ENCODE data around the gene ITPR2. TPM values are rescaled to one million over a fixed set of nuclear protein-coding genes. Genes with fewer than 3 reads are reported as not detected.

Gene ITPR2
- total and polyA plus RNA-seq, 2 of the 8 experiments (the other 6 are each of a cell fraction or from before 2014, with no cell fraction given), result 4.1 to 48.3 TPM

DNA sequence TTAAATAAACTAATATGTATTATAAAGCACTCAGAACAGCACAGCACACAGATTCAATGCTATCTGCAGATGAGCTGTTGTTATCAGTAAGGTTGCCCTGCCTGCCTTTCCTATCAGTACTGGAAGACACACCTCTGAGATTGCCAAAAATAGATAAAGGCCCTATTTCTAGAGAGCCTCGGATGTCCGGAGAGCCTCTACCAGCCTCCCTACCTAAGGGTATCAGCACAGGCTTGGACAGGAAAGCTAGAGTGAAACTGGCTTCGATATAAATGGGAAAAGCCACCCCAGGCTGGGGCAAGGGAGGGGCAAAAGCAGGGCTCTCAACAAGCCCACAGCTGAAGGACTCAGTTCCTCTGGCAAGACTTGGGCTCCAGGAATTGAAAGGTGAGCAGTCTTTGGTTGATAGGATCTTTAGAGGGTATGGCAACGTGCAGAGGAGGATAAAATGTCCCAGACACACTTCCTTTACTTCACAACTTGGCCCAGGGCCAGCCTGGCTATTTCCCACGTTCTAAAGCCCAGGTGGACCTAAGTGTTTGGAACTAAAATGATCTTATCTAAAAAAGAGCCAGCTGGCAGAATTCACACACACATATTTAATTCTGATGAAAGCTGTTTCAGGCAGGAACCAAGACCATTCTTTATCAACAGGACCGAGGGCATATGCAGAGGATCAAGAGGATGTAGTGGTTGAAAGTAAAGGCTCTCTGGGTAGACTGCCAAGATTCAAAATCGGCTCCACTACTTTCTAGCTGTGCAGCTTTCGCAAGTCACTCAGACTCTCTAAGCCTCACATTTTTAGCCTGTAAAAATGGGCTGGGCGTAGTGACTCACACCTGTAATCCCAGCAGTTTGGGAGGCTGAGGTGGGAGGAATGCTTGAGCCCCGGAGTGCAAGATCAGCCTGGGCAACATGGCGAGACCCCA lies 37.8 kb upstream of the ITPR2 start:
- POLR2A ChIA-PET (ENCODE audit: partially characterized antibody), result interaction anchor here (1.7 kb wide), 1 partner anchor 38 kb away, joined by 4 read pairs; the partner anchor contains the start of gene ITPR2
- no peak overlapping the region for H4K91ac ChIP-seq (replicated peaks; ENCODE audit: insufficient read length, low read length)
- no peak overlapping the region for H3K27ac ChIP-seq (ENCODE audit: low read depth, low read length)
- no peak overlapping the region for H2BK20ac ChIP-seq (ENCODE audit: low read length)
- no peaks in the 10 kb centered on the region for H3K9me3 ChIP-seq (ENCODE audit: insufficient read depth in 2 of 2, low read depth in 1 of 2, low read length in 1 of 2)
- no peak overlapping the region for H3K23ac ChIP-seq (ENCODE audit: insufficient read length)
- H2AFZ ChIP-seq (ENCODE audit: low read length), result 0 out of 2 replicates have a peak overlapping the region, but pooled peaks have one; percentile 91
- H4K20me1 ChIP-seq (replicated peaks in 1 of 2; ENCODE audit: control insufficient read depth in 1 of 2, insufficient read depth in 2 of 2, low read length in 2 of 2), result no peaks in the 10 kb centered on the region
- no peaks in the 10 kb centered on the region for H3K79me1 ChIP-seq (ENCODE audit: low read depth, low read length)
- H3K36me3 ChIP-seq (ENCODE audit: control insufficient read depth in 2 of 4, insufficient read depth in 4 of 4, low read length in 3 of 4), result no peaks in the 10 kb centered on the region
- DNase-seq (ENCODE audit: low read depth in 1 of 2, low spot score in 2 of 2) (no peak), FAIRE-seq (no peak)
- no peak overlapping the region for H2BK15ac ChIP-seq (ENCODE audit: low read length)
- H2AK5ac ChIP-seq (ENCODE audit: low read depth, low read length), result no peak overlapping the region
- H2BK5ac ChIP-seq (ENCODE audit: low read depth, low read length), result no peak overlapping the region
- CTCF ChIA-PET (ENCODE audit: partially characterized antibody), result interaction anchor here (0.7 to 10.2 kb wide), 6 partner anchors 7 to 142 kb away, joined by 3 to 96 read pairs (median 6); no protein-coding TSS in a partner anchor
- TF ChIP-seq TAF7 (optimal IDR thresholded peaks at IDR 0.05; ENCODE audit: borderline replicate concordance, low read depth, low read length) (no peak), KDM4A (IDR thresholded peaks at IDR 0.05; ENCODE audit: low read depth, low read length, severe bottlenecking) (no peak), BACH1 (IDR thresholded peaks at IDR 0.05; ENCODE audit: low read length) (no peak), JUND (IDR thresholded peaks at IDR 0.05; ENCODE audit: low read length) (no peak), RBBP5 (IDR thresholded peaks at IDR 0.05; ENCODE audit: borderline replicate concordance, low read depth, low read length) (no peak), GABPA (IDR thresholded peaks at IDR 0.05; ENCODE audit: borderline replicate concordance, insufficient read depth, low read length) (no peak), SIX5 (IDR thresholded peaks at IDR 0.05; ENCODE audit: low read depth, low read length) (no peak), EZH2 (IDR thresholded peaks at IDR 0.05; ENCODE audit: low read depth, low read length, severe bottlenecking) (no peak), FOSL1 (IDR thresholded peaks at IDR 0.05; ENCODE audit: insufficient read depth, low read depth, low read length) (no peak), CHD1 (IDR thresholded peaks at IDR 0.05; ENCODE audit: low read depth, low read length) (no peak), CREB1 (IDR thresholded peaks at IDR 0.05) (no peak)
- TF ChIP-seq, protein P1, sequence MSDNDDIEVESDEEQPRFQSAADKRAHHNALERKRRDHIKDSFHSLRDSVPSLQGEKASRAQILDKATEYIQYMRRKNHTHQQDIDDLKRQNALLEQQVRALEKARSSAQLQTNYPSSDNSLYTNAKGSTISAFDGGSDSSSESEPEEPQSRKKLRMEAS (IDR thresholded peaks at IDR 0.05), result no peak
- no peak overlapping the region for H3K4me2 ChIP-seq (ENCODE audit: insufficient read depth in 1 of 2, low read depth in 2 of 2, low read length in 2 of 2)
- no peak overlapping the region for H3K56ac ChIP-seq (replicated peaks; ENCODE audit: insufficient read length, low read depth, low read length)
- H2BK120ac ChIP-seq (replicated peaks; ENCODE audit: low read depth, low read length), result no peak overlapping the region
- H3K27me3 ChIP-seq (replicated peaks in 1 of 4; ENCODE audit: control insufficient read depth in 3 of 4, extremely low read depth in 1 of 4, insufficient read depth in 3 of 4, low read length in 3 of 4), result 0 out of 7 replicates have a peak, but pooled peaks cover 0 to 2% (median 0%) of the 10 kb centered on the region in 4 experiments
- H3K23me2 ChIP-seq (ENCODE audit: low read depth, low read length), result no peaks in the 10 kb centered on the region
- no peak overlapping the region for H3K9ac ChIP-seq (replicated peaks in 1 of 4; ENCODE audit: extremely low read depth in 1 of 4, low read depth in 3 of 4, low read length in 3 of 4)
- no peaks in the 10 kb centered on the region for H3K79me2 ChIP-seq (ENCODE audit: control insufficient read depth in 1 of 2, insufficient read depth in 2 of 2, low read length in 2 of 2)
- H2BK12ac ChIP-seq (ENCODE audit: low read depth, low read length), result no peak overlapping the region
- no peak overlapping the region for H3K4me3 ChIP-seq (ENCODE audit: extremely low read depth in 1 of 4, insufficient read depth in 2 of 4, low read depth in 3 of 4, low read length in 4 of 4)
- no peak overlapping the region for H3K18ac ChIP-seq (ENCODE audit: extremely low read depth, low read length)
- H4K8ac ChIP-seq (ENCODE audit: extremely low read depth, insufficient read depth, low read length), result no peak overlapping the region
- WGBS, 2 experiments (ENCODE audit: extremely low coverage in 1 of 2, insufficient coverage in 1 of 2, insufficient read length in 1 of 2, insufficient replicate concordance in 2 of 2, low coverage in 1 of 2, low lambda C conversion rate in 2 of 2, missing lambda C conversion rate in 1 of 2), result 93% methylated on average over 11 of the region's 11 CpGs; no CpG with 5 or more reads in 1 of the 2 experiments
- H4K5ac ChIP-seq (ENCODE audit: insufficient read length, low read depth, low read length), result no peak overlapping the region
- H3K4me1 ChIP-seq (replicated peaks in 1 of 4; ENCODE audit: control insufficient read depth in 3 of 4, insufficient read depth in 4 of 4, low read length in 3 of 4), result no peaks in the 10 kb centered on the region
- H3K4ac ChIP-seq (replicated peaks; ENCODE audit: insufficient read length, low read depth, low read length), result no peak overlapping the region
- no peak overlapping the region for H3K14ac ChIP-seq (ENCODE audit: insufficient read length)
